Uterus (tissue), 2 donors: ENCODE data around the gene ANG.
"Not testable (repeated sequence)": the region's sequence is repeated elsewhere in the genome, so short reads cannot be mapped to it uniquely, and the experiment has no call there.

ENCODE experiments used
- POLR2A ChIP-seq, 2 donors: fragments of 450-650 bp; IDR thresholded peaks; one replicate each; pipeline ENCODE4 v1.6.1; 2016; ENCODE audit warnings: antibody characterized with exemption in 2 of 2, mild to moderate bottlenecking in 1 of 2, moderate library complexity in 1 of 2
- TF ChIP-seq, protein P1 (sequence below), 4 experiments: fragments of 200-600 bp in 2 of 4; fragments of 450-650 bp in 2 of 4; sonication (generic) in 2 of 4; IDR thresholded peaks; one replicate each; pipeline ENCODE4 v1.5.1; 2016 to 2019; ENCODE audit warnings: antibody characterized with exemption in 4 of 4, mild to moderate bottlenecking in 2 of 4, moderate library complexity in 1 of 4

GRCh38 chr14:20738292-20738691, 49.7 kb downstream of the ANG start:
- TF ChIP-seq, protein P1, sequence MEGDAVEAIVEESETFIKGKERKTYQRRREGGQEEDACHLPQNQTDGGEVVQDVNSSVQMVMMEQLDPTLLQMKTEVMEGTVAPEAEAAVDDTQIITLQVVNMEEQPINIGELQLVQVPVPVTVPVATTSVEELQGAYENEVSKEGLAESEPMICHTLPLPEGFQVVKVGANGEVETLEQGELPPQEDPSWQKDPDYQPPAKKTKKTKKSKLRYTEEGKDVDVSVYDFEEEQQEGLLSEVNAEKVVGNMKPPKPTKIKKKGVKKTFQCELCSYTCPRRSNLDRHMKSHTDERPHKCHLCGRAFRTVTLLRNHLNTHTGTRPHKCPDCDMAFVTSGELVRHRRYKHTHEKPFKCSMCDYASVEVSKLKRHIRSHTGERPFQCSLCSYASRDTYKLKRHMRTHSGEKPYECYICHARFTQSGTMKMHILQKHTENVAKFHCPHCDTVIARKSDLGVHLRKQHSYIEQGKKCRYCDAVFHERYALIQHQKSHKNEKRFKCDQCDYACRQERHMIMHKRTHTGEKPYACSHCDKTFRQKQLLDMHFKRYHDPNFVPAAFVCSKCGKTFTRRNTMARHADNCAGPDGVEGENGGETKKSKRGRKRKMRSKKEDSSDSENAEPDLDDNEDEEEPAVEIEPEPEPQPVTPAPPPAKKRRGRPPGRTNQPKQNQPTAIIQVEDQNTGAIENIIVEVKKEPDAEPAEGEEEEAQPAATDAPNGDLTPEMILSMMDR (IDR thresholded peaks at IDR 0.05), result not testable (repeated sequence)
- not testable (repeated sequence) for TF ChIP-seq POLR2A (IDR thresholded peaks at IDR 0.05)
